Prostate gland (tissue), 2 donors: ENCODE data around the gene LPIN1.

Experiments used
- CTCF ChIP-seq, 4 experiments: fragments of 200-600 bp in 2 of 4; fragments of 450-650 bp in 2 of 4; sonication (generic) in 2 of 4; IDR thresholded peaks; 1 replicate in 3 of 4; 2 replicates in 1 of 4; pipeline ENCODE4 v1.5.1; 2016 to 2019; ENCODE audit warnings: antibody characterized with exemption in 4 of 4, mild to moderate bottlenecking in 2 of 4, moderate library complexity in 2 of 4
- POLR2AphosphoS5 ChIP-seq: sonication (generic); formaldehyde crosslinking; IDR thresholded peaks from one replicate; pipeline ENCODE4 v1.6.1; 2017; ENCODE audit warnings: antibody characterized with exemption

GRCh38 chr2:11717623-11718022 lies 28.8 kb upstream of the LPIN1 start:
- no peak for TF ChIP-seq POLR2AphosphoS5
- TF ChIP-seq CTCF (IDR thresholded peaks at IDR 0.05) = no peak
